DND-41 (cell line): Measurements from ENCODE around the gene FLT3.

ENCODE experiments used
- ATAC-seq: fragments of 200-7000 bp; cut with Tn5 transposase; 3 replicates; pipeline ENCODE4 v1.9.1; 2021; ENCODE audit warnings: low read depth; ENCODE audit not compliant: insufficient read depth
- DNase-seq: peaks from one replicate; pipeline ENCODE4 v3.0.0-alpha.2; 2020
- H2AFZ ChIP-seq: 2 replicates; pipeline ENCODE4 v1.6.0; 2012; ENCODE audit warnings: low read depth, low read length
- H3K27ac ChIP-seq: 2 replicates; pipeline ENCODE4 v1.5.1; 2012; ENCODE audit warnings: low read length, inconsistent platforms
- H3K27me3 ChIP-seq: fragments of 200-600 bp; sonication (generic); 2 replicates; pipeline ENCODE4 v1.6.0; 2012; ENCODE audit warnings: low read length, mild to moderate bottlenecking, inconsistent platforms; ENCODE audit not compliant: insufficient read depth, poor library complexity
- H3K36me3 ChIP-seq: 2 replicates; pipeline ENCODE4 v1.5.1; 2012; ENCODE audit warnings: low read length, inconsistent platforms; ENCODE audit not compliant: insufficient read depth
- H3K4me1 ChIP-seq: 2 replicates; pipeline ENCODE4 v1.5.1; 2012; ENCODE audit warnings: mild to moderate bottlenecking, low read length; ENCODE audit not compliant: insufficient read depth
- H3K4me2 ChIP-seq: 2 replicates; pipeline ENCODE4 v1.6.0; 2012; ENCODE audit warnings: mild to moderate bottlenecking, moderate library complexity, low read length, inconsistent platforms; ENCODE audit not compliant: insufficient read depth
- H3K4me3 ChIP-seq, 2 experiments: fragments of 200-600 bp in 1 of 2; shearing (Covaris generic) in 1 of 2; 2 replicates each; pipeline ENCODE4 v1.5.1; 2012 to 2016; ENCODE audit warnings: inconsistent platforms in 2 of 2, low read length in 2 of 2, mild to moderate bottlenecking in 2 of 2, low read depth in 1 of 2, moderate library complexity in 1 of 2
- H3K79me2 ChIP-seq: 2 replicates; pipeline ENCODE4 v1.6.0; 2012; ENCODE audit warnings: low read length, inconsistent platforms; ENCODE audit not compliant: insufficient read depth
- H3K9ac ChIP-seq: 2 replicates; pipeline ENCODE4 v1.6.0; 2012; ENCODE audit warnings: low read depth, mild to moderate bottlenecking, inconsistent platforms, low read length, moderate library complexity
- H3K9me3 ChIP-seq: 2 replicates; pipeline ENCODE4 v1.5.1; 2012; ENCODE audit warnings: low read length, moderate library complexity, mild to moderate bottlenecking, inconsistent platforms; ENCODE audit not compliant: insufficient read depth, severe bottlenecking
- H4K20me1 ChIP-seq: 2 replicates; pipeline ENCODE4 v1.6.0; 2012; ENCODE audit warnings: low read length; ENCODE audit not compliant: insufficient read depth
- EZH2 ChIP-seq: IDR thresholded peaks from 3 replicates; pipeline ENCODE4 v1.6.1; 2012; ENCODE audit warnings: borderline replicate concordance, low read depth, mild to moderate bottlenecking, moderate library complexity, low read length, inconsistent platforms; ENCODE audit not compliant: severe bottlenecking
- TF ChIP-seq, protein P1 (sequence below): IDR thresholded peaks from 2 replicates; pipeline ENCODE4 v1.5.1; 2012; ENCODE audit warnings: borderline replicate concordance, low read length, moderate library complexity, mild to moderate bottlenecking; ENCODE audit not compliant: poor library complexity, severe bottlenecking; ENCODE audit errors: extremely low read depth

FLT3 gene

DNA sequence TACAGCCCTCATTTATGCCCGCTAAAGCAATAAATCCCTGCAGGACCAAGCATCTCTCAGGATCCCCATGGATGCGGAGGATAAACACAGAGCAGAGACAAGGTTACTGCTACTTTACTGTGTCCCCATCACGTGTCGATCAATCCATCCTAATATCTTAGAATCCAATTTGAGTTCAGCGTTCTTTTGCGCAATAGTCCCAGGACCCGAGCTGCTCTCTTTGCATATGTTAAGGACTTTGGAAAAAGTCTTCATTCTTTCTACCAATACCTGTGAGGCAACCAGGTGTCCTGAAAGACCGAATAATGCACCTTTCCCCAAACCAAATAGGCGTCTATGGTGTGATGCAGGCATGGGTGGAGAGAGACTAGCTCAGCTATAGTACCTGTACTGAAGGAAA, 73.9 kb downstream of the FLT3 start:
- Histone ChIP-seq H3K9me3 (no peaks in the 10 kb centered on the region), H3K4me2 (no peak overlapping the region), H3K27ac (no peak overlapping the region), H3K4me3 (no peak overlapping the region), H2AFZ (no peak overlapping the region), H4K20me1 (no peaks in the 10 kb centered on the region), H3K36me3 (no peaks in the 10 kb centered on the region), H3K9ac (no peak overlapping the region), H3K79me2 (no peaks in the 10 kb centered on the region), H3K27me3 (peaks cover 4% of the 10 kb centered on the region), H3K4me1 (no peaks in the 10 kb centered on the region)
- ATAC-seq = no peak
- no peak for DNase-seq
- TF ChIP-seq EZH2 = no peak
- TF ChIP-seq, protein P1, sequence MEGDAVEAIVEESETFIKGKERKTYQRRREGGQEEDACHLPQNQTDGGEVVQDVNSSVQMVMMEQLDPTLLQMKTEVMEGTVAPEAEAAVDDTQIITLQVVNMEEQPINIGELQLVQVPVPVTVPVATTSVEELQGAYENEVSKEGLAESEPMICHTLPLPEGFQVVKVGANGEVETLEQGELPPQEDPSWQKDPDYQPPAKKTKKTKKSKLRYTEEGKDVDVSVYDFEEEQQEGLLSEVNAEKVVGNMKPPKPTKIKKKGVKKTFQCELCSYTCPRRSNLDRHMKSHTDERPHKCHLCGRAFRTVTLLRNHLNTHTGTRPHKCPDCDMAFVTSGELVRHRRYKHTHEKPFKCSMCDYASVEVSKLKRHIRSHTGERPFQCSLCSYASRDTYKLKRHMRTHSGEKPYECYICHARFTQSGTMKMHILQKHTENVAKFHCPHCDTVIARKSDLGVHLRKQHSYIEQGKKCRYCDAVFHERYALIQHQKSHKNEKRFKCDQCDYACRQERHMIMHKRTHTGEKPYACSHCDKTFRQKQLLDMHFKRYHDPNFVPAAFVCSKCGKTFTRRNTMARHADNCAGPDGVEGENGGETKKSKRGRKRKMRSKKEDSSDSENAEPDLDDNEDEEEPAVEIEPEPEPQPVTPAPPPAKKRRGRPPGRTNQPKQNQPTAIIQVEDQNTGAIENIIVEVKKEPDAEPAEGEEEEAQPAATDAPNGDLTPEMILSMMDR = no peak

GRCh38 chr13:28022848-28023518, 77.4 kb downstream of the FLT3 start:
- Histone ChIP-seq H3K27me3 (peaks cover 4% of the 10 kb centered on the region), H3K9ac (no peak overlapping the region), H3K27ac (no peak overlapping the region), H4K20me1 (no peaks in the 10 kb centered on the region), H3K9me3 (no peaks in the 10 kb centered on the region), H3K79me2 (no peaks in the 10 kb centered on the region), H3K4me2 (no peak overlapping the region), H2AFZ (no peak overlapping the region), H3K4me3 (no peak overlapping the region), H3K4me1 (no peaks in the 10 kb centered on the region), H3K36me3 (no peaks in the 10 kb centered on the region)
- TF ChIP-seq, protein P1 = no peak
- no peak for TF ChIP-seq EZH2
- DNase-seq (no peak), ATAC-seq (no peak)

DNA sequence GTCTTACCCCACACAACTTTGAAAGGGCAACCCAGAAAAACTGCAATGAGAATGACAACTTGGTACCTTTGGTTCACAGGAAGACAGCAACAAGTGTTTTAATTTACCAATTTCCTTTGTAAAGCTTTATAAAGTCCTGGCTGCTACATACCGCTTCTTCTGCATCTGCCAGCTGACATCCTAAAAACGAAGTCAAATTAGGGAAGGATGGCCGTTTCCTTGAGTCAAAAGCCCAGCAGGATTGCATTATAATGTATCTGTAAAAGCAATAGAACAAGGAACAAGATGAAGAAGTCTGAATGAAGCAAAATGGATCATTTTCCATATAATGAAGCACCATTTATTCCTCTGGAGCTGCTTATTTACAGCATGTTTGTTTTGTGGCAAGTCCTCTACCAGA, 86.1 kb downstream of the FLT3 start:
- ATAC-seq (no peak), DNase-seq (no peak)
- Histone ChIP-seq H2AFZ (no peak overlapping the region), H3K4me3 (no peak overlapping the region), H4K20me1 (no peaks in the 10 kb centered on the region), H3K9ac (no peak overlapping the region), H3K9me3 (no peaks in the 10 kb centered on the region), H3K79me2 (no peaks in the 10 kb centered on the region), H3K27me3 (no peaks in the 10 kb centered on the region), H3K27ac (no peak overlapping the region), H3K4me2 (no peak overlapping the region), H3K4me1 (no peaks in the 10 kb centered on the region), H3K36me3 (no peaks in the 10 kb centered on the region)
- TF ChIP-seq, protein P1 = no peak
- TF ChIP-seq EZH2 = no peak
